GM23338 (cell line): Measurements from ENCODE around the gene DOCK10. TPM values are rescaled to one million over a fixed set of nuclear protein-coding genes. Genes with fewer than 3 reads are reported as not detected.

Experiments
- ATAC-seq: fragments of 200-7000 bp; cut with Tn5 transposase; 3 replicates; pipeline ENCODE4 v1.9.1; 2020
- DNase-seq: peaks from one replicate; pipeline ENCODE4 v3.0.0-alpha.2; 2015; ENCODE audit warnings: low spot score
- H2AFZ ChIP-seq: fragments of 200-600 bp; sonication (generic); 2 replicates; pipeline ENCODE4 v1.8.0; 2016; ENCODE audit warnings: antibody characterized with exemption, mild to moderate bottlenecking, moderate library complexity
- H3F3A ChIP-seq: fragments of 200-600 bp; sonication (generic); replicated peaks from 2 replicates; pipeline ENCODE4 v1.8.0; 2017; ENCODE audit warnings: antibody characterized with exemption, mixed run types, low read depth
- H3K27ac ChIP-seq: fragments of 200-600 bp; sonication (generic); 2 replicates; pipeline ENCODE4 v1.6.1; 2016; ENCODE audit warnings: low read depth
- H3K27me3 ChIP-seq: fragments of 200-600 bp; sonication (generic); 2 replicates; pipeline ENCODE4 v1.8.0; 2016; ENCODE audit warnings: mild to moderate bottlenecking, mixed run types, moderate library complexity; ENCODE audit not compliant: insufficient read depth
- H3K36me3 ChIP-seq: fragments of 200-600 bp; sonication (generic); 2 replicates; pipeline ENCODE4 v1.8.0; 2016; ENCODE audit warnings: mild to moderate bottlenecking; ENCODE audit not compliant: insufficient read depth
- H3K4me1 ChIP-seq: fragments of 200-600 bp; sonication (generic); 2 replicates; pipeline ENCODE4 v1.8.0; 2016; ENCODE audit warnings: mild to moderate bottlenecking, moderate library complexity; ENCODE audit not compliant: insufficient read depth
- H3K4me2 ChIP-seq: fragments of 200-600 bp; sonication (generic); 2 replicates; pipeline ENCODE4 v1.7.1; 2017; ENCODE audit warnings: mixed run types
- H3K4me3 ChIP-seq: fragments of 200-600 bp; sonication (generic); 2 replicates; pipeline ENCODE4 v1.6.1; 2016; ENCODE audit warnings: mixed run types
- H3K79me2 ChIP-seq: fragments of 200-600 bp; sonication (generic); replicated peaks from 2 replicates; pipeline ENCODE4 v1.8.0; 2017; ENCODE audit warnings: mild to moderate bottlenecking; ENCODE audit not compliant: insufficient read depth
- H3K9me2 ChIP-seq: fragments of 200-600 bp; sonication (generic); 2 replicates; pipeline ENCODE4 v1.8.0; 2017; ENCODE audit not compliant: insufficient read depth
- H4K20me1 ChIP-seq: fragments of 200-600 bp; sonication (generic); replicated peaks from 2 replicates; pipeline ENCODE4 v1.8.0; 2017; ENCODE audit warnings: mild to moderate bottlenecking; ENCODE audit not compliant: insufficient read depth
- H3K27ac Mint-ChIP-seq: 2 replicates; pipeline ENCODE4 v1.8.0; 2020; ENCODE audit warnings: inconsistent platforms, mild to moderate bottlenecking, moderate library complexity, mixed read lengths
- H3K27me3 Mint-ChIP-seq: 3 replicates; pipeline ENCODE4 v1.8.0; 2022; ENCODE audit warnings: low read depth, mild to moderate bottlenecking, moderate library complexity, mixed read lengths, inconsistent platforms; ENCODE audit not compliant: insufficient read depth, poor library complexity
- H3K36me3 Mint-ChIP-seq: 3 replicates; pipeline ENCODE4 v1.8.0; 2021; ENCODE audit warnings: low read depth, mild to moderate bottlenecking, inconsistent platforms, moderate library complexity, mixed read lengths
- H3K4me1 Mint-ChIP-seq: 3 replicates; pipeline ENCODE4 v1.8.0; 2020; ENCODE audit warnings: mild to moderate bottlenecking, inconsistent platforms, mixed read lengths
- H3K4me3 Mint-ChIP-seq: 3 replicates; pipeline ENCODE4 v1.8.0; 2021; ENCODE audit warnings: moderate library complexity, mild to moderate bottlenecking, inconsistent platforms, mixed read lengths
- H3K9me3 Mint-ChIP-seq: 3 replicates; pipeline ENCODE4 v1.8.0; 2020; ENCODE audit warnings: moderate library complexity, mild to moderate bottlenecking, inconsistent platforms, mixed read lengths
- CREB1 ChIP-seq: fragments of 250-450 bp; sonication (Bioruptor Pico); IDR thresholded peaks from 2 replicates; pipeline ENCODE4 v1.5.0; 2020; ENCODE audit warnings: low read depth, mild to moderate bottlenecking, moderate library complexity
- CTCF ChIP-seq, 2 experiments: fragments of 200-600 bp in 1 of 2; sonication (generic) in 1 of 2; conservative IDR thresholded peaks; 2 replicates each; pipeline versions ENCODE4 v1.5.1 to v1.6.1; 2016 to 2017; ENCODE audit warnings: antibody characterized with exemption in 2 of 2, low read depth in 2 of 2, mild to moderate bottlenecking in 2 of 2, moderate library complexity in 1 of 2
- EZH2 ChIP-seq: fragments of 200-600 bp; sonication (generic); IDR thresholded peaks from one replicate; pipeline ENCODE4 v1.8.0; 2017; ENCODE audit warnings: antibody characterized with exemption, mild to moderate bottlenecking, low read depth; ENCODE audit not compliant: unreplicated experiment
- JUNB ChIP-seq: IDR thresholded peaks from one replicate; pipeline ENCODE4 v1.6.1; 2016; ENCODE audit warnings: antibody characterized with exemption; ENCODE audit not compliant: unreplicated experiment
- NANOG ChIP-seq: IDR thresholded peaks from 2 replicates; pipeline ENCODE4 v1.6.1; 2016; ENCODE audit warnings: antibody characterized with exemption, borderline replicate concordance
- STAT1 ChIP-seq: IDR thresholded peaks from one replicate; pipeline ENCODE4 v1.6.1; 2016; ENCODE audit warnings: antibody characterized with exemption; ENCODE audit not compliant: unreplicated experiment
- ZNF114 ChIP-seq: fragments of 250-450 bp; sonication (Bioruptor Pico); IDR thresholded peaks from 2 replicates; pipeline ENCODE4 v1.5.0; 2020; ENCODE audit warnings: mild to moderate bottlenecking, moderate library complexity
- polyA plus RNA-seq: library from polyadenylated mRNA; unstranded; fragments of >200 nt; fragmentation: Nextera tagmentation; extraction: Ambion mirVana; gene quantifications from 2 replicates; pipeline ENCODE4 v1.2.1, GENCODE V29; 2016
- total RNA-seq: library from RNA; depleted of rRNA; stranded (reverse); fragments of >200 nt; shearing (Covaris generic); gene quantifications from 2 replicates; pipeline ENCODE4 v1.2.3, GENCODE V29; 2014
- TF ChIP-seq, protein P1 (sequence below): IDR thresholded peaks from one replicate; pipeline ENCODE4 v1.6.1; 2018; ENCODE audit warnings: antibody characterized with exemption; ENCODE audit not compliant: unreplicated experiment

DOCK10 gene
- total and polyA plus RNA-seq, 2 experiments from 2014 or later: 1.0 to 1.7 TPM

GRCh38 chr2:224947566-224947965 lies 94.7 kb downstream of the DOCK10 start:
- H3K9me3 Mint-ChIP-seq: no peaks in the 10 kb centered on the region
- H3K4me2 ChIP-seq: no peak overlapping the region
- H3K27ac Mint-ChIP-seq: no peak overlapping the region
- H4K20me1 ChIP-seq: no peaks in the 10 kb centered on the region
- H3F3A ChIP-seq: no peaks in the 10 kb centered on the region
- H3K36me3 ChIP-seq: no peaks in the 10 kb centered on the region
- H3K36me3 Mint-ChIP-seq: no peaks in the 10 kb centered on the region
- peaks cover 20% of the 10 kb centered on the region for H3K4me1 ChIP-seq
- no peak overlapping the region for H3K27ac ChIP-seq
- no peak for TF ChIP-seq JUNB
- no peak for TF ChIP-seq CTCF (conservative IDR thresholded peaks at IDR 0.05; ENCODE audit: low read depth in 2 of 2)
- TF ChIP-seq EZH2: no peak
- TF ChIP-seq, protein P1, sequence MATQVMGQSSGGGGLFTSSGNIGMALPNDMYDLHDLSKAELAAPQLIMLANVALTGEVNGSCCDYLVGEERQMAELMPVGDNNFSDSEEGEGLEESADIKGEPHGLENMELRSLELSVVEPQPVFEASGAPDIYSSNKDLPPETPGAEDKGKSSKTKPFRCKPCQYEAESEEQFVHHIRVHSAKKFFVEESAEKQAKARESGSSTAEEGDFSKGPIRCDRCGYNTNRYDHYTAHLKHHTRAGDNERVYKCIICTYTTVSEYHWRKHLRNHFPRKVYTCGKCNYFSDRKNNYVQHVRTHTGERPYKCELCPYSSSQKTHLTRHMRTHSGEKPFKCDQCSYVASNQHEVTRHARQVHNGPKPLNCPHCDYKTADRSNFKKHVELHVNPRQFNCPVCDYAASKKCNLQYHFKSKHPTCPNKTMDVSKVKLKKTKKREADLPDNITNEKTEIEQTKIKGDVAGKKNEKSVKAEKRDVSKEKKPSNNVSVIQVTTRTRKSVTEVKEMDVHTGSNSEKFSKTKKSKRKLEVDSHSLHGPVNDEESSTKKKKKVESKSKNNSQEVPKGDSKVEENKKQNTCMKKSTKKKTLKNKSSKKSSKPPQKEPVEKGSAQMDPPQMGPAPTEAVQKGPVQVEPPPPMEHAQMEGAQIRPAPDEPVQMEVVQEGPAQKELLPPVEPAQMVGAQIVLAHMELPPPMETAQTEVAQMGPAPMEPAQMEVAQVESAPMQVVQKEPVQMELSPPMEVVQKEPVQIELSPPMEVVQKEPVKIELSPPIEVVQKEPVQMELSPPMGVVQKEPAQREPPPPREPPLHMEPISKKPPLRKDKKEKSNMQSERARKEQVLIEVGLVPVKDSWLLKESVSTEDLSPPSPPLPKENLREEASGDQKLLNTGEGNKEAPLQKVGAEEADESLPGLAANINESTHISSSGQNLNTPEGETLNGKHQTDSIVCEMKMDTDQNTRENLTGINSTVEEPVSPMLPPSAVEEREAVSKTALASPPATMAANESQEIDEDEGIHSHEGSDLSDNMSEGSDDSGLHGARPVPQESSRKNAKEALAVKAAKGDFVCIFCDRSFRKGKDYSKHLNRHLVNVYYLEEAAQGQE: no peak
- no peak for TF ChIP-seq STAT1
- no peak overlapping the region for H3K4me3 ChIP-seq
- no peak overlapping the region for H3K4me3 Mint-ChIP-seq
- ATAC-seq (no peak), DNase-seq (no peak)
- H3K4me1 Mint-ChIP-seq: peaks cover 13% of the 10 kb centered on the region
- no peaks in the 10 kb centered on the region for H3K9me2 ChIP-seq
- no peak overlapping the region for H2AFZ ChIP-seq
- H3K27me3 Mint-ChIP-seq: peaks cover 4% of the 10 kb centered on the region
- no peaks in the 10 kb centered on the region for H3K27me3 ChIP-seq
- no peaks in the 10 kb centered on the region for H3K79me2 ChIP-seq

GRCh38 chr2:224946895-224947294 lies 95.4 kb downstream of the DOCK10 start:
- no peak overlapping the region for H3K4me3 ChIP-seq
- Mint-ChIP-seq H3K9me3 (no peaks in the 10 kb centered on the region), H3K27me3 (peaks cover 4% of the 10 kb centered on the region), H3K36me3 (no peaks in the 10 kb centered on the region), H3K4me3 (no peak overlapping the region), H3K4me1 (peaks cover 18% of the 10 kb centered on the region), H3K27ac (no peak overlapping the region)
- H3K79me2 ChIP-seq: no peaks in the 10 kb centered on the region
- H3K4me2 ChIP-seq: no peak overlapping the region
- no peak overlapping the region for H3K27ac ChIP-seq
- no peaks in the 10 kb centered on the region for H3K9me2 ChIP-seq
- no peak for ATAC-seq
- no peaks in the 10 kb centered on the region for H3K27me3 ChIP-seq
- H4K20me1 ChIP-seq: no peaks in the 10 kb centered on the region
- no peak overlapping the region for H2AFZ ChIP-seq
- H3K4me1 ChIP-seq: peaks cover 24% of the 10 kb centered on the region
- H3K36me3 ChIP-seq: no peaks in the 10 kb centered on the region
- DNase-seq: no peak
- no peaks in the 10 kb centered on the region for H3F3A ChIP-seq
- no peak for TF ChIP-seq EZH2
- TF ChIP-seq CREB1 (CRISPR knock-in tag): no peak
- TF ChIP-seq, protein P1: no peak
- TF ChIP-seq NANOG: no peak
- no peak for TF ChIP-seq JUNB
- no peak for TF ChIP-seq ZNF114
